Activated T-cell treated with anti-CD3 and anti-CD28 coated beads, Interleukin-2, amount 50 U/mL, for 4 hours (primary cell): ENCODE results near the gene GP2. TPM values are rescaled to one million over a fixed set of nuclear protein-coding genes. Genes with fewer than 3 reads are reported as not detected.
"Not testable (repeated sequence)": the region's sequence is repeated elsewhere in the genome, so short reads cannot be mapped to it uniquely, and the experiment has no call there.

Experiments used
- ATAC-seq, 2 donors: fragments of 200-7000 bp; cut with Tn5 transposase; one replicate each; pipeline ENCODE4 v1.10.0; 2021
- DNase-seq: peaks from one replicate; pipeline ENCODE4 v3.0.0-alpha.2; 2020
- H3K27me3 Mint-ChIP-seq: one replicate; pipeline ENCODE4 v1.8.0; 2021; ENCODE audit warnings: low read depth, mixed read lengths
- H3K36me3 Mint-ChIP-seq: one replicate; pipeline ENCODE4 v1.8.0; 2022; ENCODE audit warnings: mixed read lengths; ENCODE audit not compliant: insufficient read depth
- H3K4me1 Mint-ChIP-seq: one replicate; pipeline ENCODE4 v1.8.0; 2021; ENCODE audit warnings: low read depth, mixed read lengths
- H3K4me3 Mint-ChIP-seq: one replicate; pipeline ENCODE4 v1.8.0; 2021; ENCODE audit warnings: mild to moderate bottlenecking, moderate library complexity, mixed read lengths
- H3K9me3 Mint-ChIP-seq: one replicate; pipeline ENCODE4 v1.8.0; 2021; ENCODE audit warnings: mixed read lengths
- total RNA-seq, 3 donors: library from RNA; stranded (reverse); gene quantifications; one replicate each; pipeline ENCODE4 v1.2.1, GENCODE V29; 2021

GP2 gene
- total RNA-seq, 3 donors from 2014 or later: 4.2 to 7.8 (median 6.6) TPM

GRCh38 chr16:20318437-20318836, 8.9 kb downstream of the GP2 start:
- Mint-ChIP-seq H3K9me3 (peaks cover under 1% of the 10 kb centered on the region), H3K4me1 (no peaks in the 10 kb centered on the region), H3K4me3 (no peak overlapping the region), H3K36me3 (no peaks in the 10 kb centered on the region), H3K27me3 (peaks cover 6% of the 10 kb centered on the region)
- ATAC-seq: no peak
- no peak for DNase-seq

- DNase-seq (no peak), ATAC-seq (no peak)
- Mint-ChIP-seq H3K36me3 (no peaks in the 10 kb centered on the region), H3K4me3 (no peak overlapping the region), H3K4me1 (no peaks in the 10 kb centered on the region), H3K9me3 (peaks cover 3% of the 10 kb centered on the region), H3K27me3 (peaks cover 6% of the 10 kb centered on the region)
Observed at GRCh38 chr16:20318006-20318405, 9.3 kb downstream of the GP2 start.

GRCh38 chr16:20317117-20317516, 10.2 kb downstream of the GP2 start:
- DNase-seq (no peak), ATAC-seq (no peak)
- Mint-ChIP-seq H3K4me3 (no peak overlapping the region), H3K4me1 (no peaks in the 10 kb centered on the region), H3K27me3 (peaks cover 6% of the 10 kb centered on the region), H3K36me3 (no peaks in the 10 kb centered on the region), H3K9me3 (peaks cover 3% of the 10 kb centered on the region)

DNA sequence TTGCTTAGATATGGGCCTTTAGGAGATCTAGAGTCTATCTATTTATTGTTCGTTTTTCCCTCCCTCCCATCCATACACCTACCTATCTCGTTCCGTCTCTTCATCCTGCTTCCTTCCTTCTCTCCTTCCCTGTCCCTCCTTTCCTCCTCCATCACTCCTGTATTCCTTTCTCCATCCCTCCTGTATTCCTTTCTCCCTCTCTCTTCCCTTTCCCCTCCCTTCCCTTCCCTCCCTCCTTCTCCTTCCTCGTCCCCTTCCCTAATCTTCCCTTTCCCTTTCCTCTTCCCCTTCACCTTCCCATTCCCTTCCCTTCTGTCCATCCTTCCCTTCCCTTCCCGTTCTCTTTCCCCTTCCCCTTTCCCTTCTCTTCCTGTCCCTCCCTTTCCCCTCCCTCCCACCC, 10.6 kb downstream of the GP2 start:
- no peaks in the 10 kb centered on the region for H3K36me3 Mint-ChIP-seq
- H3K27me3 Mint-ChIP-seq: peaks cover 6% of the 10 kb centered on the region
- no peaks in the 10 kb centered on the region for H3K4me1 Mint-ChIP-seq
- no peak overlapping the region for H3K4me3 Mint-ChIP-seq
- DNase-seq (no peak), ATAC-seq (no peak)
- H3K9me3 Mint-ChIP-seq: peaks cover 3% of the 10 kb centered on the region

GRCh38 chr16:20315764-20316163, 11.5 kb downstream of the GP2 start:
- DNase-seq (no peak), ATAC-seq (no peak)
- no peaks in the 10 kb centered on the region for H3K4me1 Mint-ChIP-seq
- H3K9me3 Mint-ChIP-seq: peaks cover 3% of the 10 kb centered on the region
- H3K27me3 Mint-ChIP-seq: peaks cover 4% of the 10 kb centered on the region
- H3K4me3 Mint-ChIP-seq: no peak overlapping the region
- H3K36me3 Mint-ChIP-seq: no peaks in the 10 kb centered on the region

- no peak for ATAC-seq
Observed at GRCh38 chr16:20314575-20314974, 12.7 kb downstream of the GP2 start.

DNA sequence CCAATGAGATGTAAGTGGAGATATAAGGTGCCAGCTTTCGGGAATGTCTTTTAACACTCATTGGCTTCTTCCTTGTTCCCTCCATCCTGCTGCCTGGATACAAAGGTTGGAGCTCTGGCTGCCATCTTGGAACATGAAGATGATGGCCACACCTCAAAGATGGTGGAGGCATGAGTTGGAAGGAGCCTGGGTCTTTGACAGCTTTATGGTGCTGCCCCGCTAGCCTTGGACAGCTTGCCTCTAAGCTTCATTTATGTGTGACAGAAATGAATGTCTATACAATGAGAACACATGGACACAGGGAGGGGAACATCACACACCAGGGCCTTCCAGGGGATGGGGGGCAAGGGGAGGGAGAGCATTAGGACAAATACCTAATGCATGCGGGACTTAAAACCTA, 13.6 kb downstream of the GP2 start:
- H3K4me1 Mint-ChIP-seq: no peaks in the 10 kb centered on the region
- H3K9me3 Mint-ChIP-seq: peaks cover 3% of the 10 kb centered on the region
- no peaks in the 10 kb centered on the region for H3K36me3 Mint-ChIP-seq
- DNase-seq (no peak), ATAC-seq (no peak)
- peaks cover 4% of the 10 kb centered on the region for H3K27me3 Mint-ChIP-seq
- H3K4me3 Mint-ChIP-seq: no peak overlapping the region

More at GRCh38 chr16:20314575-20314974, 12.7 kb downstream of the GP2 start:
- no peak for DNase-seq
- Mint-ChIP-seq H3K36me3 (no peaks in the 10 kb centered on the region), H3K27me3 (peaks cover 4% of the 10 kb centered on the region), H3K4me3 (no peak overlapping the region), H3K9me3 (peaks cover 3% of the 10 kb centered on the region), H3K4me1 (no peaks in the 10 kb centered on the region)

GRCh38 chr16:20312536-20313095, 14.7 kb downstream of the GP2 start:
- H3K4me1 Mint-ChIP-seq, ATAC-seq, H3K9me3 Mint-ChIP-seq, H3K4me3 Mint-ChIP-seq, DNase-seq, H3K36me3 Mint-ChIP-seq, H3K27me3 Mint-ChIP-seq: not testable (repeated sequence)

DNA sequence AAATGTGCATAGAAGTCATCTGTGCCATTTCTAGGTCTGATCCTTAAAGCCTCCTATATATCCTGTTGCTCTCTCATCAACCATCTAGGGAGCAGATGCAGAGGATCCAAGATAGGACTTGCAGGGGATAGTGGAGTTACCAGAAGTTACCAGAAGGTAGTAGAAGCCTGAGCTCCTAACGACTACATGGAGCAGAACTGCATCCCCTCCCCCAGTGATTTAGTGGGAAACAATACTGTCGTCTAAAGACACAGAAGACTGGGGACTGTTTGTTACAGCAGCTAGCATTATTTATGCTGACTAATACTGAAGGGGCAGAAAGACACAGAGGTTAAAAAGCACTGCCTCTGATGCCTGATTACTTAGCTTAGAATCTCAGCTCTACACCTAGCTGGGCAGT, 15.8 kb downstream of the GP2 start:
- H3K36me3 Mint-ChIP-seq: no peaks in the 10 kb centered on the region
- H3K27me3 Mint-ChIP-seq: no peaks in the 10 kb centered on the region
- ATAC-seq (no peak), DNase-seq (no peak)
- H3K4me3 Mint-ChIP-seq: no peak overlapping the region
- peaks cover 3% of the 10 kb centered on the region for H3K9me3 Mint-ChIP-seq
- no peaks in the 10 kb centered on the region for H3K4me1 Mint-ChIP-seq

- no peak overlapping the region for H3K4me3 Mint-ChIP-seq
- H3K4me1 Mint-ChIP-seq: no peaks in the 10 kb centered on the region
Observed at GRCh38 chr16:20310421-20311395, 16.6 kb downstream of the GP2 start.

DNA sequence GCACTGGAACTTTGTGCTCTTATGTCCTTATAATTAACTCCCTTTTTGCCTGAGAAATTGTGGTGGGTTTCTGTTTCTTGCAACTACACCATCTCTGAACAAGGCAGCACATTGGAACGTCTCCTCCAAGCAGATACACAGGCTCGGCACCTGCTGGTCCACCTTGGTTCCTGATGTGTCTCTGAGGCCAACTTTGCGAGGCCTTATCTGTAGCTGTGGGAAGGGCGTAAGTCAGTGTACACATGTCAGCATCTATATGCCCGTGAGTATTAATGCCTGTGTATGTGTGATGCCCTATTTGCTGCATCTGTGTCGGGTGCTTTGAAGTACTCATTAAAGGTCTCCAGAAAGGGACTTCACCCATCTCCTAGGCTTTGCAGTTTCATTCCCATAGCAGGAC, 17.5 kb downstream of the GP2 start:
- Mint-ChIP-seq H3K27me3 (no peaks in the 10 kb centered on the region), H3K9me3 (peaks cover 3% of the 10 kb centered on the region), H3K4me3 (no peak overlapping the region), H3K4me1 (no peaks in the 10 kb centered on the region), H3K36me3 (no peaks in the 10 kb centered on the region)
- DNase-seq (no peak), ATAC-seq (no peak)

More at GRCh38 chr16:20310421-20311395, 16.6 kb downstream of the GP2 start:
- H3K9me3 Mint-ChIP-seq: peaks cover 3% of the 10 kb centered on the region
- ATAC-seq (no peak), DNase-seq (no peak)
- H3K27me3 Mint-ChIP-seq: no peaks in the 10 kb centered on the region
- H3K36me3 Mint-ChIP-seq: no peaks in the 10 kb centered on the region

- H3K9me3 Mint-ChIP-seq: peaks cover 3% of the 10 kb centered on the region
- H3K36me3 Mint-ChIP-seq: no peaks in the 10 kb centered on the region
- ATAC-seq: no peak
- H3K4me3 Mint-ChIP-seq: no peak overlapping the region
- no peaks in the 10 kb centered on the region for H3K4me1 Mint-ChIP-seq
- no peaks in the 10 kb centered on the region for H3K27me3 Mint-ChIP-seq
- DNase-seq: no peak
Observed at GRCh38 chr16:20308801-20309590, 18.3 kb downstream of the GP2 start.

DNA sequence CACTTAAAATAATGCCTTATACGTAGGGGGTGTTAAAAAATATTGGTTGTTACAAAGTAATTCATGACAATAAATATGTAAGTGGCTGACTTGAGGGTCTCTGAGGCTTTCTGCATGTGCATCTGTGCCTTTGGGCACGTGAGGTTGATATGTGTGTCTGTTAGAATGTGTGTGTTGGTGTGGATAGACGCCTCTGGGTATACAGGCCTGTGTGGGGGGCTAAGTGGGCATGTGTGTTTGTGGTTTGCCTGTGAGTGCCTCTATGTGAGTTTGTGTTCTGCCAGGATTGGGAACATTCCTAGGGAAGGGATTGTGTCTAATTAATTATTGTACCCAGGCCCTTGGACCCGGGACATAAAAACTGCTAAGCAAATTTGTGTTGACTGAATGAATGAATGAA, 19.0 kb downstream of the GP2 start:
- DNase-seq: no peak
- Mint-ChIP-seq H3K4me3 (no peak overlapping the region), H3K27me3 (no peaks in the 10 kb centered on the region), H3K9me3 (peaks cover under 1% of the 10 kb centered on the region), H3K36me3 (no peaks in the 10 kb centered on the region), H3K4me1 (no peaks in the 10 kb centered on the region)
- ATAC-seq: no peak

DNA sequence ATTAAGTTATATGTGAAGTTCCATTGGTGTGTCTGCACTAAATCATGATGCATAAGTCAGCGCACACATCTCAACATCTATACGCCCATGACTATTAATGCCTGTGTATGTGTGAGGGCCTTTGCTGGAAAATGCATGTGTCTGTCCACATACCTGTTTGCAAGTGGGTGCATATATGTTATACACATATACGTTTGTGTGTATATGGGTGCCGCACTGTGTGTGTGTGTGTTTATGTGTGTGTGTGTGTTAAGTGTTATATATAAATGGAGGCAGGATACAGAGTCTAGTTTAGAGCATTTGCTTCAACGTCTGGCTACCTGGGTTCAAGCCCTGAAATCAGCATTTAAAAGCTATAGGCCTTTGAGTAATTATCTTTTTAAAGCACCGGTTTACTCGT, 19.5 kb downstream of the GP2 start:
- no peak for ATAC-seq

More for the DNA sequence above, 19.5 kb downstream of the GP2 start:
- Mint-ChIP-seq H3K27me3 (no peaks in the 10 kb centered on the region), H3K4me1 (no peaks in the 10 kb centered on the region), H3K9me3 (no peaks in the 10 kb centered on the region), H3K36me3 (no peaks in the 10 kb centered on the region), H3K4me3 (no peak overlapping the region)
- DNase-seq: no peak
